Thymus (tissue), 14 donors: ENCODE data around the gene CEP41. TPM values are rescaled to one million over a fixed set of nuclear protein-coding genes. Genes with fewer than 3 reads are reported as not detected.

Experiments
- DNase-seq, 9 donors: peaks; one replicate each; pipeline ENCODE4 v3.0.0-alpha.2; 2013; ENCODE audit warnings: low spot score in 9 of 9, low read depth in 6 of 9, missing footprints in 1 of 9
- H3K27ac ChIP-seq, 2 donors: one replicate each; pipeline ENCODE4 v1.5.1; 2013; ENCODE audit warnings: control low read depth in 1 of 2, low read depth in 1 of 2, low read length in 1 of 2, mild to moderate bottlenecking in 1 of 2, moderate library complexity in 1 of 2
- H3K27me3 ChIP-seq, 2 donors: one replicate each; pipeline ENCODE4 v1.5.1; 2013; ENCODE audit warnings: low read length in 1 of 2; ENCODE audit not compliant: control insufficient read depth in 2 of 2, insufficient read depth in 1 of 2
- H3K36me3 ChIP-seq, 2 donors: one replicate each; pipeline ENCODE4 v1.5.1; 2013; ENCODE audit warnings: low read length in 1 of 2, mild to moderate bottlenecking in 1 of 2, moderate library complexity in 1 of 2; ENCODE audit not compliant: control insufficient read depth in 2 of 2, insufficient read depth in 2 of 2
- H3K4me1 ChIP-seq, 2 donors: one replicate each; pipeline ENCODE4 v1.5.1; 2013; ENCODE audit warnings: low read length in 2 of 2; ENCODE audit not compliant: control insufficient read depth in 2 of 2, insufficient read depth in 2 of 2
- H3K4me3 ChIP-seq, 2 donors: one replicate each; pipeline ENCODE4 v1.5.1; 2013; ENCODE audit warnings: low read length in 2 of 2, control low read depth in 1 of 2, mild to moderate bottlenecking in 1 of 2
- H3K9me3 ChIP-seq, 2 donors: one replicate each; pipeline ENCODE4 v1.5.1; 2013; ENCODE audit warnings: low read length in 1 of 2, mild to moderate bottlenecking in 1 of 2; ENCODE audit not compliant: control insufficient read depth in 2 of 2, insufficient read depth in 1 of 2
- WGBS: extraction: QIAGEN DNeasy Blood & Tissue Kit; methylation state at CpG from one replicate; pipeline ENCODE4 v1.1.7; 2013; 5-methylcytosine and 5-hydroxymethylcytosine counted together
- long read RNA-seq, 10 donors: transcript quantifications; one replicate each; lab custom pipeline, GENCODE V29; 2026
- polyA plus RNA-seq: library from polyadenylated mRNA; stranded (reverse); fragments of 200-250 nt; gene quantifications from one replicate; pipeline ENCODE4 v1.2.3, GENCODE V29; 2013
- total RNA-seq: library from RNA; stranded (reverse); fragments of 120-200 nt; gene quantifications from one replicate; pipeline ENCODE4 v1.2.4, GENCODE V29; 2013
- donor health status: healthy.

CEP41 gene, protein sequence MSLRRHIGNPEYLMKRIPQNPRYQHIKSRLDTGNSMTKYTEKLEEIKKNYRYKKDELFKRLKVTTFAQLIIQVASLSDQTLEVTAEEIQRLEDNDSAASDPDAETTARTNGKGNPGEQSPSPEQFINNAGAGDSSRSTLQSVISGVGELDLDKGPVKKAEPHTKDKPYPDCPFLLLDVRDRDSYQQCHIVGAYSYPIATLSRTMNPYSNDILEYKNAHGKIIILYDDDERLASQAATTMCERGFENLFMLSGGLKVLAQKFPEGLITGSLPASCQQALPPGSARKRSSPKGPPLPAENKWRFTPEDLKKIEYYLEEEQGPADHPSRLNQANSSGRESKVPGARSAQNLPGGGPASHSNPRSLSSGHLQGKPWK
- total RNA-seq, result 15.7 TPM
- 11.2 TPM for polyA plus RNA-seq
- long read RNA-seq, donor 1, partial matches to known transcripts, result 0 of 1 reads
- long read RNA-seq, donor 1, other reads (novel, unspliced or antisense), result 0 of 1 reads
- long read RNA-seq, donor 2, result 0 reads
- long read RNA-seq, donor 3, full-length matches to known transcripts, result 15 of 264 reads
- long read RNA-seq, donor 3, partial matches to known transcripts, result 249 of 264 reads
- long read RNA-seq, donor 3, other reads (novel, unspliced or antisense), result 0 of 264 reads
- long read RNA-seq, donor 4, partial matches to known transcripts, result 0 of 1 reads
- long read RNA-seq, donor 4, other reads (novel, unspliced or antisense), result 0 of 1 reads
- long read RNA-seq, donor 5, full-length matches to known transcripts, result 11 of 11 reads
- long read RNA-seq, donor 5, partial matches to known transcripts, result 0 of 11 reads
- long read RNA-seq, donor 5, other reads (novel, unspliced or antisense), result 0 of 11 reads
- long read RNA-seq, donor 6, full-length matches to known transcripts, result 5 of 336 reads
- long read RNA-seq, donor 6, partial matches to known transcripts, result 324 of 336 reads
- long read RNA-seq, donor 6, other reads (novel, unspliced or antisense), result 7 of 336 reads
- long read RNA-seq, donor 7, full-length matches to known transcripts, result 11 of 11 reads
- long read RNA-seq, donor 7, partial matches to known transcripts, result 0 of 11 reads
- long read RNA-seq, donor 7, other reads (novel, unspliced or antisense), result 0 of 11 reads
- long read RNA-seq, donor 8, full-length matches to known transcripts, result 3 of 3 reads
- long read RNA-seq, donor 8, partial matches to known transcripts, result 0 of 3 reads
- long read RNA-seq, donor 8, other reads (novel, unspliced or antisense), result 0 of 3 reads
- long read RNA-seq, donor 9, full-length matches to known transcripts, result 11 of 11 reads
- long read RNA-seq, donor 9, partial matches to known transcripts, result 0 of 11 reads
- long read RNA-seq, donor 9, other reads (novel, unspliced or antisense), result 0 of 11 reads
- long read RNA-seq, donor 10, full-length matches to known transcripts, result 6 of 6 reads
- long read RNA-seq, donor 10, partial matches to known transcripts, result 0 of 6 reads
- long read RNA-seq, donor 10, other reads (novel, unspliced or antisense), result 0 of 6 reads

DNA sequence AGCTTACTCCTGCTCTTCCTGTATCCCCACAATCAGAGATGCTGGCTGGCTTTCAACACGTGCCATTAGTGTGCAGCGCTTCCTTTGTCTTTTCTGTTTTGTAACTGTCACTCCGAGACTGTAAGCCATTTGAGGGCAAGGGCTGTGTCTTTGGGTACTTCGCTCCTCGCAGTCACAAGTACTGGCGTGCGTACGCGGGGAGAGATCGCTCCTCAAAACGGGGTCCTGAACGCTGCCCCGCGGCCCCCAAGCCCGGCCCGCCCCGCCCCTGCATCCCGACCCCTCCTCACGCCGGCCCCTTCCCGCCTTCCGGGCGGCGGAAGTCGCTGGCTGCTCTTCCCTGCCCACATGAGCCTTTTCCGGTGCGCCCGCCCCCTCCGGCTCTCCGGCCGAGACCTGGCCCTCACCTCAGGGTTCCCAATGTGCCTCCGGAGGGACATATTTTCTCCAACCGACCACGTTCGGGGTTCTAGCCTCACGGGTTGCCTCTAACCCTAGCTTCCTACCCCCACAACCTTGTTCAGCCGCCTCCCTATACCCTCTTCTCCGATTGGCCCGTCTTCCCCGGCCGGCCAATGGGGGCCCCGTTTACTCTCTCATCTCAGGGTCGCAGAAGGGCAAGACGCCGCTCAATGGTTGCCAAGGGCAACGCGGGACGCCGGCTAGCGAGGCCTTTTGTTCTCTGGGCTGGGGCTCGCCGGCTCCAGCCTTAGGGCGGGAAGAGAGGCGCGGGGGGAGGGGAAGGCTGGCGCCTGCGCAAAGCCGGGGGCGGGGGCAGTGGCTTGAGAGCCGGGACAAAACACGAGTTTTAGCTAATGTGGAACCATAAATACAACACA, at the start of gene CEP41:
Gene CEP41, minus strand, starts transcription at position 490 of the 839 bp plus-strand sequence. Its CDS starts 50 bp downstream, at position 440.
- Histone ChIP-seq H3K27me3 (no peaks in the 10 kb centered on the region), H3K4me1 (peaks cover 10 to 35% of the 10 kb centered on the region in 2 donors), H3K27ac (peak within 1 kb of the TSS; percentile 93), H3K36me3 (no peaks in the 10 kb centered on the region), H3K4me3 (peak within 1 kb of the TSS; percentile 72 to 87), H3K9me3 (peaks cover 0 to 11% of the 10 kb centered on the region in 2 donors)
- WGBS, result 6% methylated on average over 61 of the region's 61 CpGs
- DNase-seq, result peak; percentile 88 to 98 (median 93)

DNA sequence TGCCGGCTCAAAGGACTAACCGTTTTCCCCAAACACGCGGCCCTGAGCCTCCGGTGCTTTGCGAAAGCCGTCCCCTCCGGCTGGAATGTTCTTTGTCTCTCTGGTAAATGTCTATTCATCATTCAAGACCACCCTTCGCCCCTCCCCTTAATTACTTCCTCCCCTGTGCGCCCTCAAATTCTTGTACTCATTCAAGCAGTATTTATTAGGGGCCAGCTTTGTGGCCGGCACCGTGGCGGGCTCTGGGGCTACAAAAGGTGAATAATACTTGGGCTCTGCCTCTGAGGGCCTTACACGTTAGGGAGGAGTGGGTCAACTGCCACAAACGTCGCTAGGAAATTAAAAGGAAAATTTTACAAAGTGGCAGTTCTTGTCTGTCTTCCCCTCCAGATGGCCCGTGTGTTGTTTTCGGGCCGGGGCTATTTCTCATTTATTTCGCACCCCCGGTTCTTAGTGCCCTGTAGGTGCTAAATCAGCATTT, 49.5 kb upstream of the CEP41 start:
- WGBS, result 68% methylated on average over 21 of the region's 21 CpGs
- DNase-seq, result no peak
- Histone ChIP-seq H3K27ac (peak overlapping the region in 1 of 2 donors; percentile 61), H3K4me3 (peak overlapping the region; percentile 2 to 27), H3K36me3 (no peaks in the 10 kb centered on the region), H3K9me3 (peaks cover 3 to 35% of the 10 kb centered on the region in 2 donors), H3K4me1 (peaks cover 6 to 46% of the 10 kb centered on the region in 2 donors), H3K27me3 (peaks cover 0 to 65% of the 10 kb centered on the region in 2 donors)

DNA sequence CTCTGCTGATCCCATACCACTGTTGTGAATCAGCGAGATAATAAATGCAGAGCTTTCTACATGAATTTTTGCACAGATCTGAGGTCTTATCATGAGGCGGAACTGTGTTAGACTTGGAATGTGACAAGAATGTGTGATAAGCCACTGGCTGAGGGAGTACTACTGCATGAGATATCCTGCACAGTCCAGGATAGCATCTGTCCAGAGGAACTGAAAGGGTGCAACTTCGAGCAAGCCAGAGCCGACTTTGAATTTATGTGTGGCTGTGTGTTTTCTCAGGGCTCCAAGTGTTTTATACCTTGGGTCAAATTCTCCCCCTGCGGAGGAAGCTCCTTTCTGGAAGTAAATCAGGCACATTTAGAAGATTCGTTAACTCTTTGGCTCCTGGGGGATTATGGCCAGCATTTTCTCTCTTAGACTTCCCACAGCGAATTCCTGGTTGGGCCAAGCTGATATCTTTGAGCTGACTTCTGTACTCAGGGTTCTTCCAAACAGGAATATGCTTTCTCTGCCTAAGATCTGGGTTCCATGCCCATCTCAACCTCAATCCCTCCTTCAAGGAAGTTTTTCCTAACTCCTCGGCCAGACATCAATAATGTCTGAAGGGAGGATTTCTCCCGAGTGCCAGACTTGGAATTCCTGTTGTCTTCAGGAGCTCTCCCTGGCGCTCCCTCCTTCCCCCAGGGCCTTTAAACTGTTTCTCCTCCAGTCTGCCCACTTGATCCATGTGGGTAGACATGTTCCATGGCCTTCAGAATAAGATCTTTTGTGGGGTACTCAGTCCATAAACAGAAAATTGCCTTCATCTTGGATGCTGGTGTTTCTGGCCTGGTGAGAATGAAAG, 48.5 kb upstream of the CEP41 start:
- H3K27me3 ChIP-seq, result peaks cover 0 to 65% of the 10 kb centered on the region in 2 donors
- H3K27ac ChIP-seq, result peak overlapping the region in 1 of 2 donors; percentile 52
- H3K4me1 ChIP-seq, result peaks cover 6 to 46% of the 10 kb centered on the region in 2 donors
- WGBS, result 91% methylated on average over 10 of the region's 10 CpGs
- no peaks in the 10 kb centered on the region for H3K36me3 ChIP-seq
- no peak for DNase-seq
- no peak overlapping the region for H3K4me3 ChIP-seq
- H3K9me3 ChIP-seq, result peaks cover 3 to 35% of the 10 kb centered on the region in 2 donors

DNA sequence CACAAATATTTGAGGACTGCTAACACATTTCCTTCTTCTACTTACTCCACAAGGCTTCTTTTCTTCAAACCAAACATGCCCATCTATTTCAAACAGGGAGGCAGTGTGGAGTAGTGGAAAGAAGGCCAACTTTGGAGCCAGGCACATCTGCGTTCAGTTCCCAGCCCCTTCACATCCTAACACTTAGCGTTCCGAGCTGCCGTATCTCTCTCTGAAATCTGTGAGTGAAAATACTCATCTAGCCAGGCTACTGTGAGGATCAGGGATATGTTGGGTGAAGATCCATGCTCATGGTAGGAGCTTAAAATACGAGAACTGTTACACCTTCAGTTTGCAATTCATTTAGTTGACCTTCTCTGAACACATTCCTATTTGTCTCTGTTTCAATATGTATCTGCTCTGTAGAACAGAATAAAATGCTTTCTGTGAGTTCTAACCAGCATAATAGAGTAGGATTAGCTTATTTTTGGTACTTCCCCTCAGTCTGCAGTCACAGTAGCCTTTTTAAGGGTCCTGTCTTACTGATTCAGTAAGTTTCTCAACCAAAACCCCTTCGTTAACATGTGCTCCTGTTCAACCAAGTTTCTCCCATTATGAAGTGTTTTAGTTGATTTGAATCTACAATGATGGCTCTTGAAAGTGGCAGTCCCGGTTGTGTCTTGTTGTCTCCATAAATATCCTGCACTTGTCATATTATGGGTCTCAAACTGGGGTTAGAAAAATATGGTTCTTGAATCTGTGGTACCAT, 47.8 kb upstream of the CEP41 start:
- Histone ChIP-seq H3K36me3 (no peaks in the 10 kb centered on the region), H3K27me3 (peaks cover 0 to 58% of the 10 kb centered on the region in 2 donors), H3K9me3 (peaks cover 3 to 34% of the 10 kb centered on the region in 2 donors), H3K4me3 (no peak overlapping the region), H3K4me1 (peaks cover 6 to 46% of the 10 kb centered on the region in 2 donors), H3K27ac (no peak overlapping the region)
- whole genome bisulfite sequencing, result 96% methylated on average over 7 of the region's 7 CpGs
- DNase-seq, result no peak

- Histone ChIP-seq H3K4me1 (peaks cover 6 to 36% of the 10 kb centered on the region in 2 donors), H3K27ac (peak overlapping the region in 1 of 2 donors; percentile 15), H3K9me3 (peaks cover 3 to 20% of the 10 kb centered on the region in 2 donors), H3K4me3 (peak overlapping the region; percentile 42 to 49), H3K27me3 (peaks cover 0 to 43% of the 10 kb centered on the region in 2 donors), H3K36me3 (no peaks in the 10 kb centered on the region)
- peak in 2 of 9 donors; percentile 20 to 51 for DNase-seq
- 4% methylated on average over 6 of the region's 6 CpGs for WGBS
These were observed 46.2 kb upstream of the CEP41 start for GRCh38 chr7:130486954-130487436.

DNA sequence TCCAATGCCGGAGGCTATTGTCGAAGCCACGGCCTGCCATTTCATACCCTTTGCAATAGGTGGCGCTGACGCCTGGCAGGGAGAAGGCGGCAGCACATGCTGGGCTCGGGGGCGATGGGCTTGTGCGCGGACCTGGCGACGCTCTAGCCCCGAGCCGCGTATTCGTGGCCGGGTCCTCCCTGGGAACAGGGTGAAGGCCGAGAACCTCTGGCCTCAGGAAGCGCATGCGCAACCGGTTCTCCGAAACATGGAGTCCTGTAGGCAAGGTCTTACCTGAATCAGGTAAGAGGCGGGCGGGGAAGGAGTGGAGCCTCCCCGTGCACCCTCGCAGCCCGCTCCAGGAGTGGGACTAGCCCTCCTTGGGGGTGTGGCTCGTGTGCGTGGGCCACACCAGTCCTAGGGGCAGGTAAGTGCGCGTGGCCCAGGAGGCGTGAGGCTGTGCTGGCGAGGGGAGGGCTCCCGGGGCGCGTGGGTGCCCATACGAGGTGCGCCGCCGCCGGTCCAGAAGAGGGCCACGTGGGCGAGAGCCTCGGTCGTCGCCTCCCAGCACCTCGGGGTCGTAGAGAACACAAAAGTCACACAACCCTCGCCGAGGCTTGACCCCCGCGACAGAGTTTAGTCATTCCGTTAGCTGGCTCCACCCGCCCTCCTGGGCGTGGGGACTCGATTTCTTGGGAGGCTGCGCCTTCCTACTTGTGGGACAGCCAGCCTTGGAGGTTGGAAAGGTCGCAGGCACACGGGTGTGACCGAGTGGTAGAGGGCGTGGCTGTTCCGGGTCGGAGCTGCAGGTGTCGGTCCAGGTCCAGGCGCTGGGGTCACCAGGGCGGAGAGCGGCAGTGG, 45.5 kb upstream of the CEP41 start:
- DNase-seq, result peak in 8 of 9 donors; percentile 37 to 78 (median 51)
- H3K4me1 ChIP-seq, result peaks cover 6 to 32% of the 10 kb centered on the region in 2 donors

More for the DNA sequence above, 45.5 kb upstream of the CEP41 start:
- H3K9me3 ChIP-seq, result peaks cover 1 to 13% of the 10 kb centered on the region in 2 donors
- peaks cover 0 to 38% of the 10 kb centered on the region in 2 donors for H3K27me3 ChIP-seq
- WGBS, result 5% methylated on average over 67 of the region's 67 CpGs
- peak overlapping the region; percentile 42 to 49 for H3K4me3 ChIP-seq
- H3K36me3 ChIP-seq, result no peaks in the 10 kb centered on the region
- peak overlapping the region in 1 of 2 donors; percentile 15 for H3K27ac ChIP-seq
